GM23338 (cell line): ENCODE data around the gene CTTN. TPM values are rescaled to one million over a fixed set of nuclear protein-coding genes. Genes with fewer than 3 reads are reported as not detected.

Experiments used
- ATAC-seq: fragments of 200-7000 bp; cut with Tn5 transposase; 3 replicates; pipeline ENCODE4 v1.9.1; 2020
- DNase-seq: peaks from one replicate; pipeline ENCODE4 v3.0.0-alpha.2; 2015; ENCODE audit warnings: low spot score
- H2AFZ ChIP-seq: fragments of 200-600 bp; sonication (generic); 2 replicates; pipeline ENCODE4 v1.8.0; 2016; ENCODE audit warnings: antibody characterized with exemption, mild to moderate bottlenecking, moderate library complexity
- H3F3A ChIP-seq: fragments of 200-600 bp; sonication (generic); replicated peaks from 2 replicates; pipeline ENCODE4 v1.8.0; 2017; ENCODE audit warnings: antibody characterized with exemption, mixed run types, low read depth
- H3K27ac ChIP-seq: fragments of 200-600 bp; sonication (generic); 2 replicates; pipeline ENCODE4 v1.6.1; 2016; ENCODE audit warnings: low read depth
- H3K27me3 ChIP-seq: fragments of 200-600 bp; sonication (generic); 2 replicates; pipeline ENCODE4 v1.8.0; 2016; ENCODE audit warnings: mild to moderate bottlenecking, mixed run types, moderate library complexity; ENCODE audit not compliant: insufficient read depth
- H3K36me3 ChIP-seq: fragments of 200-600 bp; sonication (generic); 2 replicates; pipeline ENCODE4 v1.8.0; 2016; ENCODE audit warnings: mild to moderate bottlenecking; ENCODE audit not compliant: insufficient read depth
- H3K4me1 ChIP-seq: fragments of 200-600 bp; sonication (generic); 2 replicates; pipeline ENCODE4 v1.8.0; 2016; ENCODE audit warnings: mild to moderate bottlenecking, moderate library complexity; ENCODE audit not compliant: insufficient read depth
- H3K4me2 ChIP-seq: fragments of 200-600 bp; sonication (generic); 2 replicates; pipeline ENCODE4 v1.7.1; 2017; ENCODE audit warnings: mixed run types
- H3K4me3 ChIP-seq: fragments of 200-600 bp; sonication (generic); 2 replicates; pipeline ENCODE4 v1.6.1; 2016; ENCODE audit warnings: mixed run types
- H3K79me2 ChIP-seq: fragments of 200-600 bp; sonication (generic); replicated peaks from 2 replicates; pipeline ENCODE4 v1.8.0; 2017; ENCODE audit warnings: mild to moderate bottlenecking; ENCODE audit not compliant: insufficient read depth
- H3K9me2 ChIP-seq: fragments of 200-600 bp; sonication (generic); 2 replicates; pipeline ENCODE4 v1.8.0; 2017; ENCODE audit not compliant: insufficient read depth
- H4K20me1 ChIP-seq: fragments of 200-600 bp; sonication (generic); replicated peaks from 2 replicates; pipeline ENCODE4 v1.8.0; 2017; ENCODE audit warnings: mild to moderate bottlenecking; ENCODE audit not compliant: insufficient read depth
- H3K27ac Mint-ChIP-seq: 2 replicates; pipeline ENCODE4 v1.8.0; 2020; ENCODE audit warnings: inconsistent platforms, mild to moderate bottlenecking, moderate library complexity, mixed read lengths
- H3K27me3 Mint-ChIP-seq: 3 replicates; pipeline ENCODE4 v1.8.0; 2022; ENCODE audit warnings: low read depth, mild to moderate bottlenecking, moderate library complexity, mixed read lengths, inconsistent platforms; ENCODE audit not compliant: insufficient read depth, poor library complexity
- H3K36me3 Mint-ChIP-seq: 3 replicates; pipeline ENCODE4 v1.8.0; 2021; ENCODE audit warnings: low read depth, mild to moderate bottlenecking, inconsistent platforms, moderate library complexity, mixed read lengths
- H3K4me1 Mint-ChIP-seq: 3 replicates; pipeline ENCODE4 v1.8.0; 2020; ENCODE audit warnings: mild to moderate bottlenecking, inconsistent platforms, mixed read lengths
- H3K4me3 Mint-ChIP-seq: 3 replicates; pipeline ENCODE4 v1.8.0; 2021; ENCODE audit warnings: moderate library complexity, mild to moderate bottlenecking, inconsistent platforms, mixed read lengths
- H3K9me3 Mint-ChIP-seq: 3 replicates; pipeline ENCODE4 v1.8.0; 2020; ENCODE audit warnings: moderate library complexity, mild to moderate bottlenecking, inconsistent platforms, mixed read lengths
- CREB1 ChIP-seq: fragments of 250-450 bp; sonication (Bioruptor Pico); IDR thresholded peaks from 2 replicates; pipeline ENCODE4 v1.5.0; 2020; ENCODE audit warnings: low read depth, mild to moderate bottlenecking, moderate library complexity
- EZH2 ChIP-seq: fragments of 200-600 bp; sonication (generic); IDR thresholded peaks from one replicate; pipeline ENCODE4 v1.8.0; 2017; ENCODE audit warnings: antibody characterized with exemption, mild to moderate bottlenecking, low read depth; ENCODE audit not compliant: unreplicated experiment
- EZH2phosphoT487 ChIP-seq: fragments of 200-600 bp; sonication (generic); IDR thresholded peaks from one replicate; pipeline ENCODE4 v1.8.1; 2018; ENCODE audit warnings: antibody characterized with exemption; ENCODE audit not compliant: unreplicated experiment
- JUNB ChIP-seq: IDR thresholded peaks from one replicate; pipeline ENCODE4 v1.6.1; 2016; ENCODE audit warnings: antibody characterized with exemption; ENCODE audit not compliant: unreplicated experiment
- NANOG ChIP-seq: IDR thresholded peaks from 2 replicates; pipeline ENCODE4 v1.6.1; 2016; ENCODE audit warnings: antibody characterized with exemption, borderline replicate concordance
- STAT1 ChIP-seq: IDR thresholded peaks from one replicate; pipeline ENCODE4 v1.6.1; 2016; ENCODE audit warnings: antibody characterized with exemption; ENCODE audit not compliant: unreplicated experiment
- ZNF114 ChIP-seq: fragments of 250-450 bp; sonication (Bioruptor Pico); IDR thresholded peaks from 2 replicates; pipeline ENCODE4 v1.5.0; 2020; ENCODE audit warnings: mild to moderate bottlenecking, moderate library complexity
- polyA plus RNA-seq: library from polyadenylated mRNA; unstranded; fragments of >200 nt; fragmentation: Nextera tagmentation; extraction: Ambion mirVana; gene quantifications from 2 replicates; pipeline ENCODE4 v1.2.1, GENCODE V29; 2016
- total RNA-seq: library from RNA; depleted of rRNA; stranded (reverse); fragments of >200 nt; shearing (Covaris generic); gene quantifications from 2 replicates; pipeline ENCODE4 v1.2.3, GENCODE V29; 2014
- TF ChIP-seq, protein P1 (sequence below), 2 experiments: fragments of 200-600 bp in 1 of 2; sonication (generic) in 1 of 2; conservative IDR thresholded peaks; 2 replicates each; pipeline versions ENCODE4 v1.5.1 to v1.6.1; 2016 to 2017; ENCODE audit warnings: antibody characterized with exemption in 2 of 2, low read depth in 2 of 2, mild to moderate bottlenecking in 2 of 2, moderate library complexity in 1 of 2
- TF ChIP-seq, protein P2 (sequence below): IDR thresholded peaks from 2 replicates; pipeline ENCODE4 v1.6.1; 2016; ENCODE audit warnings: antibody characterized with exemption
- TF ChIP-seq, protein P3 (sequence below): fragments of 250-450 bp; sonication (Bioruptor Pico); IDR thresholded peaks from 2 replicates; pipeline ENCODE4 v1.5.0; 2020; ENCODE audit warnings: mild to moderate bottlenecking, moderate library complexity

The CTTN gene
- total and polyA plus RNA-seq, 2 experiments from 2014 or later = 163 to 343 TPM

DNA sequence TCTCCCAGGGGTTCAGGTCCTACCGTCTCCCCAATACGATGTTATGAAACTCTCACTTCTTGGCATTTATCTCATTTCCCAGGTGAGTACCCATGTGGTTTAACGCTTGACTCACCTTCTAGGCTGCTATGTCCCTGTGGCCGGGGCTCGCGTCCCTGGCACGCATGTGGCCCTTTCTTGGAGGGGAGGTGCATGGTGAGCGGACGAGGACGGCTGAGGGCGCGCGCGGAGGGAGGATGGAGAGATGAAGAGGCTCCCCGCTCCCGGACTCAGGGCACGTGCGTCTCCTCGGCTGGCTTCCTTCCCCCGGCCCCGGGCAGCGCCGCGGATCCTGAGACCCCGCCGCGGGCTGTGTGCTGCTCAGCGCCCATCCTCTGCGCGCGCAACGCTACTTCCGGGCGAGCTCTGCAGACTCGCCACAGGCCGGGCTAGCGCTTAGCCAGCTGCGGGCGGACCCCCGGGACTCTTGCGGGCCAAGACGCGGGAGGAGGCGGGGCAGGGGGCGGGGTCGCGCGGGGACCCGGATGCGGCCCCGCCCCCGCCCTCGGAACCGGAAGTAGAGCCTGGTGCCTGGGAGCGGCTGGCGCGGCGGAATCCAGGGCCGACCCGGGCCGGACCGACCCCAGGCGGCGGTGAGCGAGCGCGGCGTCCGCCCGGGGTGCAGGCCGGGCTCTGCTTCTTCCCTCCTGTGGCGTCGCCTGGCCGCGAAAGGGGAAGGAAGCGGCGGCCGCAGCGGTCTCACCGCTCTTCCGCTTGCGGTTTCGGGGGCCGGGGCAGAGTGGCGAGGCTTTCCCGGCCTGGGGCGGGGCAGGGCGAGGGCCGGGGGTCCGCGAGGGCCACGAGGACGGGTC lies at the start of gene CTTN (continued):
- TF ChIP-seq, protein P1, sequence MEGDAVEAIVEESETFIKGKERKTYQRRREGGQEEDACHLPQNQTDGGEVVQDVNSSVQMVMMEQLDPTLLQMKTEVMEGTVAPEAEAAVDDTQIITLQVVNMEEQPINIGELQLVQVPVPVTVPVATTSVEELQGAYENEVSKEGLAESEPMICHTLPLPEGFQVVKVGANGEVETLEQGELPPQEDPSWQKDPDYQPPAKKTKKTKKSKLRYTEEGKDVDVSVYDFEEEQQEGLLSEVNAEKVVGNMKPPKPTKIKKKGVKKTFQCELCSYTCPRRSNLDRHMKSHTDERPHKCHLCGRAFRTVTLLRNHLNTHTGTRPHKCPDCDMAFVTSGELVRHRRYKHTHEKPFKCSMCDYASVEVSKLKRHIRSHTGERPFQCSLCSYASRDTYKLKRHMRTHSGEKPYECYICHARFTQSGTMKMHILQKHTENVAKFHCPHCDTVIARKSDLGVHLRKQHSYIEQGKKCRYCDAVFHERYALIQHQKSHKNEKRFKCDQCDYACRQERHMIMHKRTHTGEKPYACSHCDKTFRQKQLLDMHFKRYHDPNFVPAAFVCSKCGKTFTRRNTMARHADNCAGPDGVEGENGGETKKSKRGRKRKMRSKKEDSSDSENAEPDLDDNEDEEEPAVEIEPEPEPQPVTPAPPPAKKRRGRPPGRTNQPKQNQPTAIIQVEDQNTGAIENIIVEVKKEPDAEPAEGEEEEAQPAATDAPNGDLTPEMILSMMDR (conservative IDR thresholded peaks at IDR 0.05; ENCODE audit: low read depth in 2 of 2) = no peak

DNA sequence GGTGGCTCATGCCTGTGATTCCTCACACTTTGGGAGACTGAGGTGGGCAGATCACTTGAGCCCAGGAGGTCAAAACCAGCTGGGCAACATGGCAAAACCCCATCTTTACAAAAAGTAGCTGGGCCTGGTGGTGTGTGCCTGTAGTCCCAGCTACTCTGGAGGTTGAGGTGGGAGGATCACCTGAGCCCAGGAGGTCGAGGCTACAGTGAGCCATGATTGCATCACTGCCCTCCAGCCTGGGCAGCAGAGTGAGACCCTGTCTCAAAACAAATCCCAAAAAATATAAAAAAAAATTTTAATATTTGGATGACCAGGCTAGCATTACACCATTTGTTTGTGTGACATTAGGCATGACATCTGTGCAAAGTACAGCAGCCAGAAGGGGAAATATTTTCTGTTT lies 49.7 kb upstream of the CTTN start:
- H3K4me1 ChIP-seq = no peaks in the 10 kb centered on the region
- no peak overlapping the region for H3K4me3 ChIP-seq
- no peaks in the 10 kb centered on the region for H3K4me1 Mint-ChIP-seq
- no peak for ATAC-seq
- peaks cover 5% of the 10 kb centered on the region for H3K27me3 Mint-ChIP-seq
- H3K27me3 ChIP-seq = no peaks in the 10 kb centered on the region
- no peak overlapping the region for H3K4me3 Mint-ChIP-seq
- peaks cover 11% of the 10 kb centered on the region; the same call in 1 of the 2 replicates for H4K20me1 ChIP-seq
- no peak overlapping the region for H3K4me2 ChIP-seq
- peaks cover 59% of the 10 kb centered on the region for H3K36me3 Mint-ChIP-seq
- no peaks in the 10 kb centered on the region for H3K9me3 Mint-ChIP-seq
- no peaks in the 10 kb centered on the region; the same call in 1 of the 2 replicates for H3K79me2 ChIP-seq
- peaks cover 32% of the 10 kb centered on the region for H3K36me3 ChIP-seq
- no peaks in the 10 kb centered on the region for H3K9me2 ChIP-seq
- H3K27ac Mint-ChIP-seq = no peak overlapping the region
- H3F3A ChIP-seq = no peaks in the 10 kb centered on the region
- DNase-seq = no peak
- no peak overlapping the region for H2AFZ ChIP-seq
- H3K27ac ChIP-seq = no peak overlapping the region
- TF ChIP-seq, protein P2, sequence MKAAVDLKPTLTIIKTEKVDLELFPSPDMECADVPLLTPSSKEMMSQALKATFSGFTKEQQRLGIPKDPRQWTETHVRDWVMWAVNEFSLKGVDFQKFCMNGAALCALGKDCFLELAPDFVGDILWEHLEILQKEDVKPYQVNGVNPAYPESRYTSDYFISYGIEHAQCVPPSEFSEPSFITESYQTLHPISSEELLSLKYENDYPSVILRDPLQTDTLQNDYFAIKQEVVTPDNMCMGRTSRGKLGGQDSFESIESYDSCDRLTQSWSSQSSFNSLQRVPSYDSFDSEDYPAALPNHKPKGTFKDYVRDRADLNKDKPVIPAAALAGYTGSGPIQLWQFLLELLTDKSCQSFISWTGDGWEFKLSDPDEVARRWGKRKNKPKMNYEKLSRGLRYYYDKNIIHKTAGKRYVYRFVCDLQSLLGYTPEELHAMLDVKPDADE = no peak
- TF ChIP-seq NANOG = no peak
- no peak for TF ChIP-seq EZH2
- TF ChIP-seq CREB1 = no peak
- TF ChIP-seq ZNF114 (CRISPR knock-in tag) = no peak
- no peak for TF ChIP-seq STAT1
- TF ChIP-seq JUNB = no peak
- TF ChIP-seq, protein P3, sequence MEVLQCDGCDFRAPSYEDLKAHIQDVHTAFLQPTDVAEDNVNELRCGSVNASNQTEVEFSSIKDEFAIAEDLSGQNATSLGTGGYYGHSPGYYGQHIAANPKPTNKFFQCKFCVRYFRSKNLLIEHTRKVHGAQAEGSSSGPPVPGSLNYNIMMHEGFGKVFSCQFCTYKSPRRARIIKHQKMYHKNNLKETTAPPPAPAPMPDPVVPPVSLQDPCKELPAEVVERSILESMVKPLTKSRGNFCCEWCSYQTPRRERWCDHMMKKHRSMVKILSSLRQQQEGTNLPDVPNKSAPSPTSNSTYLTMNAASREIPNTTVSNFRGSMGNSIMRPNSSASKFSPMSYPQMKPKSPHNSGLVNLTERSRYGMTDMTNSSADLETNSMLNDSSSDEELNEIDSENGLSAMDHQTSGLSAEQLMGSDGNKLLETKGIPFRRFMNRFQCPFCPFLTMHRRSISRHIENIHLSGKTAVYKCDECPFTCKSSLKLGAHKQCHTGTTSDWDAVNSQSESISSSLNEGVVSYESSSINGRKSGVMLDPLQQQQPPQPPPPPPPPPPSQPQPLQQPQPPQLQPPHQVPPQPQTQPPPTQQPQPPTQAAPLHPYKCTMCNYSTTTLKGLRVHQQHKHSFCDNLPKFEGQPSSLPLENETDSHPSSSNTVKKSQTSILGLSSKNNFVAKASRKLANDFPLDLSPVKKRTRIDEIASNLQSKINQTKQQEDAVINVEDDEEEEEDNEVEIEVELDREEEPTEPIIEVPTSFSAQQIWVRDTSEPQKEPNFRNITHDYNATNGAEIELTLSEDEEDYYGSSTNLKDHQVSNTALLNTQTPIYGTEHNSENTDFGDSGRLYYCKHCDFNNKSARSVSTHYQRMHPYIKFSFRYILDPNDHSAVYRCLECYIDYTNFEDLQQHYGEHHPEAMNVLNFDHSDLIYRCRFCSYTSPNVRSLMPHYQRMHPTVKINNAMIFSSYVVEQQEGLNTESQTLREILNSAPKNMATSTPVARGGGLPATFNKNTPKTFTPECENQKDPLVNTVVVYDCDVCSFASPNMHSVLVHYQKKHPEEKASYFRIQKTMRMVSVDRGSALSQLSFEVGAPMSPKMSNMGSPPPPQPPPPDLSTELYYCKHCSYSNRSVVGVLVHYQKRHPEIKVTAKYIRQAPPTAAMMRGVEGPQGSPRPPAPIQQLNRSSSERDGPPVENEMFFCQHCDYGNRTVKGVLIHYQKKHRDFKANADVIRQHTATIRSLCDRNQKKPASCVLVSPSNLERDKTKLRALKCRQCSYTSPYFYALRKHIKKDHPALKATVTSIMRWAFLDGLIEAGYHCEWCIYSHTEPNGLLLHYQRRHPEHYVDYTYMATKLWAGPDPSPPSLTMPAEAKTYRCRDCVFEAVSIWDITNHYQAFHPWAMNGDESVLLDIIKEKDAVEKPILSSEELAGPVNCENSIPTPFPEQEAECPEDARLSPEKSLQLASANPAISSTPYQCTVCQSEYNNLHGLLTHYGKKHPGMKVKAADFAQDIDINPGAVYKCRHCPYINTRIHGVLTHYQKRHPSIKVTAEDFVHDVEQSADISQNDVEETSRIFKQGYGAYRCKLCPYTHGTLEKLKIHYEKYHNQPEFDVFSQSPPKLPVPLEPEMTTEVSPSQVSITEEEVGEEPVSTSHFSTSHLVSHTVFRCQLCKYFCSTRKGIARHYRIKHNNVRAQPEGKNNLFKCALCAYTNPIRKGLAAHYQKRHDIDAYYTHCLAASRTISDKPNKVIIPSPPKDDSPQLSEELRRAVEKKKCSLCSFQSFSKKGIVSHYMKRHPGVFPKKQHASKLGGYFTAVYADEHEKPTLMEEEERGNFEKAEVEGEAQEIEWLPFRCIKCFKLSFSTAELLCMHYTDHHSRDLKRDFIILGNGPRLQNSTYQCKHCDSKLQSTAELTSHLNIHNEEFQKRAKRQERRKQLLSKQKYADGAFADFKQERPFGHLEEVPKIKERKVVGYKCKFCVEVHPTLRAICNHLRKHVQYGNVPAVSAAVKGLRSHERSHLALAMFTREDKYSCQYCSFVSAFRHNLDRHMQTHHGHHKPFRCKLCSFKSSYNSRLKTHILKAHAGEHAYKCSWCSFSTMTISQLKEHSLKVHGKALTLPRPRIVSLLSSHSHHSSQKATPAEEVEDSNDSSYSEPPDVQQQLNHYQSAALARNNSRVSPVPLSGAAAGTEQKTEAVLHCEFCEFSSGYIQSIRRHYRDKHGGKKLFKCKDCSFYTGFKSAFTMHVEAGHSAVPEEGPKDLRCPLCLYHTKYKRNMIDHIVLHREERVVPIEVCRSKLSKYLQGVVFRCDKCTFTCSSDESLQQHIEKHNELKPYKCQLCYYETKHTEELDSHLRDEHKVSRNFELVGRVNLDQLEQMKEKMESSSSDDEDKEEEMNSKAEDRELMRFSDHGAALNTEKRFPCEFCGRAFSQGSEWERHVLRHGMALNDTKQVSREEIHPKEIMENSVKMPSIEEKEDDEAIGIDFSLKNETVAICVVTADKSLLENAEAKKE = no peak
- TF ChIP-seq EZH2phosphoT487 = no peak
- TF ChIP-seq, protein P1 (conservative IDR thresholded peaks at IDR 0.05; ENCODE audit: low read depth in 2 of 2) = no peak
